Measurements from ENCODE around the gene VSIG10L. TPM values are rescaled to one million over a fixed set of nuclear protein-coding genes. Genes with fewer than 3 reads are reported as not detected.

VSIG10L gene
- 0.51 and 0.92 TPM in 2 replicates for total RNA-seq

GRCh38 chr19:51341976-51342580 is at the start of gene VSIG10L:
Gene VSIG10L (minus strand): TSS chr19:51342139. CDS start chr19:51342124, 15 bp downstream.
- TF ChIP-seq, protein P1, sequence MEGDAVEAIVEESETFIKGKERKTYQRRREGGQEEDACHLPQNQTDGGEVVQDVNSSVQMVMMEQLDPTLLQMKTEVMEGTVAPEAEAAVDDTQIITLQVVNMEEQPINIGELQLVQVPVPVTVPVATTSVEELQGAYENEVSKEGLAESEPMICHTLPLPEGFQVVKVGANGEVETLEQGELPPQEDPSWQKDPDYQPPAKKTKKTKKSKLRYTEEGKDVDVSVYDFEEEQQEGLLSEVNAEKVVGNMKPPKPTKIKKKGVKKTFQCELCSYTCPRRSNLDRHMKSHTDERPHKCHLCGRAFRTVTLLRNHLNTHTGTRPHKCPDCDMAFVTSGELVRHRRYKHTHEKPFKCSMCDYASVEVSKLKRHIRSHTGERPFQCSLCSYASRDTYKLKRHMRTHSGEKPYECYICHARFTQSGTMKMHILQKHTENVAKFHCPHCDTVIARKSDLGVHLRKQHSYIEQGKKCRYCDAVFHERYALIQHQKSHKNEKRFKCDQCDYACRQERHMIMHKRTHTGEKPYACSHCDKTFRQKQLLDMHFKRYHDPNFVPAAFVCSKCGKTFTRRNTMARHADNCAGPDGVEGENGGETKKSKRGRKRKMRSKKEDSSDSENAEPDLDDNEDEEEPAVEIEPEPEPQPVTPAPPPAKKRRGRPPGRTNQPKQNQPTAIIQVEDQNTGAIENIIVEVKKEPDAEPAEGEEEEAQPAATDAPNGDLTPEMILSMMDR (conservative IDR thresholded peaks at IDR 0.05; ENCODE audit: low read depth, low read length): no peak

DNA sequence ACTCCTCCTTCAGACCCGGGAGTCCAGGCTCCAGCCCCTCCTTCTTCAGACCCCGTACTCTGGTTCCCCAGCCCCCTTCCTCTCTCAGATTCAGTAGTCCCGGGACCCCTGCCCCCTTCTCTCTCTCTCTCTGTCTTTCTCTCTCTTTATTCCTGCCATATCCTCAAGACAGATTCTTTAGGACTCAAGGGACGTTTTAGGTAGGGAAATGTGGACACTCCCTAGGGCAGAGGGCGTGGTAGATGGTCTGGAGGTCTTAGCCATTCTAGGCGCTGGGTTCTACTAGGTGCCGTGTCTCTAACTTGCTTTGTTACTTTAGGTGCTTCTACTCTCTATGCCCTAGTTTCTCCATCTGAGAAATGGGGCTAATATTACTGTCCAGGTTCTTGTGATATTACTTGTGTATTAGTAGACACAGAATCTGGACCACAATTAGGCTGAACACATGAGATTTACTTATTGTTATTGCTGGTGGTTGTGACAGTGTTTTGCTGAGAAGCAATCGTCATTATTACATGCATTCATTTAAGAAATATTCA is 49.2 kb upstream of the VSIG10L start:
- DNase-seq (ENCODE audit: low read depth): no peak
- H3K4me3 ChIP-seq (ENCODE audit: low read depth, low read length): no peak overlapping the region
- TF ChIP-seq, protein P1 (conservative IDR thresholded peaks at IDR 0.05; ENCODE audit: low read depth, low read length): no peak

More at GRCh38 chr19:51341976-51342580, at the start of gene VSIG10L:
- DNase-seq (ENCODE audit: low read depth): no peak
- H3K4me3 ChIP-seq (ENCODE audit: low read depth, low read length): no peak within 1 kb of the TSS

DNA sequence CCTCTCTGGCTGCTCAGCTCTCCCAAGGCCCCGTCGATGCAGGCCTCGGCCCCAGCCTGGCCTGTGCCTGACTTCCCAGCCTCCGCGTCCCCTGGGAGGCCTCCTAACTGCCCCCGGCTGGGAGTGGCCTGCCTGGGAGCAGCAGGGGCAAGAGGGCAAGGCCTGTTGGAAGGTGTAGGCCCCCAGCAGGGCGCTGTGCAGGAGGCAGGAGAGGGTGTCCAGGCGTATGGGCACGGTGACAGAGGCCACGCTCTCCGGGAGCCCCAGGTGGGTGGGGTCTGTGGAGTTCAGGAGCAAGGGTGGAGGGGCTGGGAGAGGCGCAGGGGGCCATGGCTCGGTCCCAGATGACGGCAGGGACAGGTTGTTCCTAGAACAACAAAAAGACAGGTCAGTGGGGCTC is 47.2 kb upstream of the VSIG10L start:
- no peak for DNase-seq (ENCODE audit: low read depth)
- TF ChIP-seq, protein P1 (conservative IDR thresholded peaks at IDR 0.05; ENCODE audit: low read depth, low read length): no peak

DNA sequence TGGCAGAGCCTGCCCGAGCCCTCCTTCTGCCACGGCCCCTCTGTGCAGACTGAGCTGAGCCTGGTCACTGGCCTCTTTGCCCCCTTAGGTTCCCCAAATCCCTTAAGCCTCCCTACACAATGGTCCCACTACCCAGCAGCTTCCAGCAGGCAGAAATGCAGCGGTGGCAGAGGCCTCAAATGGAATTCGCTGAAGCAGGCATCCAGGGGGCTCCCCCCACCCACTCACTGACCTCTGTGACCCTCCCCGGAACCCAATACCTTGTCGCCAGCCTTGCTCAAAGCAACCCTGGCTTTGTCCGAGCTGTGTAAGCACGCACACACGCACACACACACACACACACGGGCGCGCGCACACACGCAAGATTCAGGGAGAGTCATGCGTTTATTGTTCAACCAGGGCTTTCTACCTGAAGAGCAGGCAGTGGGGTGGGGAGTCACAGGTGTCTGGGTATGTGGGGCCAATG is 46.0 kb upstream of the VSIG10L start, which contains the start of gene LIM2:
Gene LIM2, minus strand, starts transcription at position 51 of the 466 bp plus-strand sequence. CDS start 531 bp downstream, outside the sequence.
- TF ChIP-seq, protein P1 (conservative IDR thresholded peaks at IDR 0.05; ENCODE audit: low read depth, low read length): no peak
- H3K4me3 ChIP-seq (ENCODE audit: low read depth, low read length): no peak within 1 kb of the TSS
- no peak for DNase-seq (ENCODE audit: low read depth)

More for the DNA sequence above, 47.2 kb upstream of the VSIG10L start:
- H3K4me3 ChIP-seq (ENCODE audit: low read depth, low read length): no peak overlapping the region

GRCh38 chr19:51386882-51387520 is 45.1 kb upstream of the VSIG10L start:
- TF ChIP-seq, protein P1 (conservative IDR thresholded peaks at IDR 0.05; ENCODE audit: low read depth, low read length): no peak
- no peak for DNase-seq (ENCODE audit: low read depth)
- H3K4me3 ChIP-seq (ENCODE audit: low read depth, low read length): no peak overlapping the region

- TF ChIP-seq, protein P1 (conservative IDR thresholded peaks at IDR 0.05; ENCODE audit: low read depth, low read length): no peak
- no peak for DNase-seq (ENCODE audit: low read depth)
- H3K4me3 ChIP-seq (ENCODE audit: low read depth, low read length): no peak overlapping the region
Observed at GRCh38 chr19:51382004-51382403, 40.1 kb upstream of the VSIG10L start.

All from epithelial cell of proximal tubule (primary cell).